HCT116 (cell line): ENCODE data around the gene SUV39H1. TPM values are rescaled to one million over a fixed set of nuclear protein-coding genes. Genes with fewer than 3 reads are reported as not detected.

ENCODE experiments used
- ATAC-seq: fragments of 200-7000 bp; cut with Tn5 transposase; 2 replicates; pipeline ENCODE4 v1.9.1; 2020; ENCODE audit warnings: mild to moderate bottlenecking, moderate library complexity
- BruUV-seq: library from RNA; stranded (reverse); fragments of 400-500 nt; replicated peaks from 2 replicates; lab custom pipeline; 2021; lab: Mats Ljungman, UMichigan
- CTCF ChIA-PET: fragments of 300-600 bp; sonication (Branson Sonifier 250); formaldehyde crosslinking; loops from one replicate; lab custom pipeline; 2021; ENCODE audit warnings: antibody characterized with exemption; lab: Charles Lee
- POLR2A ChIA-PET: fragments of 300-600, 350-600 bp; sonication (Branson Sonifier 250); formaldehyde crosslinking; loops from one replicate; lab custom pipeline; 2021; ENCODE audit warnings: antibody characterized with exemption; lab: Charles Lee
- RAD21 ChIA-PET, 2 experiments: fragments of 300-600 bp; sonication (Branson Sonifier 250); formaldehyde crosslinking; loops; one replicate each; lab custom pipeline; 2023; ENCODE audit warnings: low total read pairs in 2 of 2; ENCODE audit not compliant: uncharacterized antibody in 2 of 2, unreplicated experiment in 2 of 2, low non-redundant PET in 1 of 2; lab: Charles Lee
- DNase-seq: peaks from one replicate; pipeline ENCODE4 v3.0.0-alpha.2; 2010; ENCODE audit warnings: low read depth, low spot score
- H2AFZ ChIP-seq: fragments of 200-600 bp; shearing (Covaris generic), sonication (generic); 2 replicates; pipeline ENCODE4 v1.6.1; 2017; ENCODE audit warnings: low read depth, mixed run types, mixed read lengths, antibody characterized with exemption, low read length; ENCODE audit not compliant: poor library complexity, severe bottlenecking
- H3K27ac ChIP-seq: 2 replicates; pipeline ENCODE4 v1.5.1; 2012; ENCODE audit warnings: low read depth, low read length
- H3K27me3 ChIP-seq: fragments of 200-600 bp; sonication (generic); 2 replicates; pipeline ENCODE4 v1.6.1; 2016; ENCODE audit warnings: mixed run types, low read length, mixed read lengths; ENCODE audit not compliant: insufficient read depth
- H3K36me3 ChIP-seq, 2 experiments: fragments of 200-500 bp in 1 of 2; fragments of 200-600 bp in 1 of 2; sonication (Bioruptor generic) in 1 of 2; sonication (generic) in 1 of 2; 2 replicates each; pipeline versions ENCODE4 v1.5.1 to v1.6.1; 2014 to 2016; ENCODE audit warnings: low read length in 2 of 2, inconsistent platforms in 1 of 2, mixed read lengths in 1 of 2, mixed run types in 1 of 2; ENCODE audit not compliant: insufficient read depth in 2 of 2, control insufficient read depth in 1 of 2
- H3K4me1 ChIP-seq, 2 experiments: fragments of 200-600 bp in 1 of 2; sonication (generic) in 1 of 2; 2 replicates each; pipeline versions ENCODE4 v1.5.1 to v1.6.1; 2012 to 2017; ENCODE audit warnings: low read length in 2 of 2, inconsistent platforms in 1 of 2, mild to moderate bottlenecking in 1 of 2, mixed read lengths in 1 of 2, mixed run types in 1 of 2, moderate library complexity in 1 of 2; ENCODE audit not compliant: insufficient read depth in 2 of 2, control insufficient read depth in 1 of 2
- H3K4me2 ChIP-seq: fragments of 200-600 bp; sonication (generic); 2 replicates; pipeline ENCODE4 v1.6.1; 2017; ENCODE audit warnings: mixed run types, low read length, mixed read lengths
- H3K4me3 ChIP-seq, 2 experiments: fragments of 200-600 bp in 1 of 2; sonication (generic) in 1 of 2; replicated peaks in 1 of 2; 2 replicates each; pipeline ENCODE4 v1.5.1; 2011 to 2016; ENCODE audit warnings: low read length in 2 of 2, control low read depth in 1 of 2, low read depth in 1 of 2, mild to moderate bottlenecking in 1 of 2, mixed read lengths in 1 of 2, mixed run types in 1 of 2
- H3K79me2 ChIP-seq: fragments of 200-600 bp; sonication (generic); 2 replicates; pipeline ENCODE4 v1.6.1; 2017; ENCODE audit warnings: mild to moderate bottlenecking, mixed run types, low read length, moderate library complexity, mixed read lengths; ENCODE audit not compliant: insufficient read depth
- H3K9ac ChIP-seq: fragments of 200-600 bp; sonication (generic); 2 replicates; pipeline ENCODE4 v1.6.1; 2016; ENCODE audit warnings: low read length, mixed read lengths
- H3K9me2 ChIP-seq: fragments of 200-600 bp; sonication (generic), shearing (Covaris generic); 2 replicates; pipeline ENCODE4 v1.6.1; 2017; ENCODE audit warnings: mixed run types, mild to moderate bottlenecking, moderate library complexity; ENCODE audit not compliant: insufficient read depth
- H3K9me3 ChIP-seq, 2 experiments: fragments of 200-500 bp in 1 of 2; fragments of 200-600 bp in 1 of 2; sonication (Bioruptor generic) in 1 of 2; sonication (generic) in 1 of 2; 2 replicates each; pipeline ENCODE4 v1.6.1; 2014 to 2017; ENCODE audit warnings: low read length in 2 of 2, mixed read lengths in 2 of 2, inconsistent platforms in 1 of 2, low read depth in 1 of 2, mild to moderate bottlenecking in 1 of 2, mixed run types in 1 of 2, moderate library complexity in 1 of 2; ENCODE audit not compliant: control insufficient read depth in 1 of 2, insufficient read depth in 1 of 2
- H4K20me1 ChIP-seq: fragments of 200-600 bp; sonication (generic), shearing (Covaris generic); 2 replicates; pipeline ENCODE4 v1.6.1; 2017; ENCODE audit warnings: mixed run types, mild to moderate bottlenecking, moderate library complexity; ENCODE audit not compliant: insufficient read depth
- ATF3 ChIP-seq: IDR thresholded peaks from 2 replicates; pipeline ENCODE4 v1.6.1; 2012
- CBX3 ChIP-seq: IDR thresholded peaks from 2 replicates; pipeline ENCODE4 v1.6.1; 2012; ENCODE audit warnings: low read depth
- CEBPB ChIP-seq: IDR thresholded peaks from 2 replicates; pipeline ENCODE4 v1.6.1; 2012; ENCODE audit warnings: low read depth
- CTCF ChIP-seq, 3 experiments: fragments of 200-600 bp in 1 of 3; sonication (generic) in 1 of 3; IDR thresholded peaks in 2 of 3; conservative IDR thresholded peaks in 1 of 3; 2 replicates each; pipeline ENCODE4 v1.5.1; 2012 to 2017; ENCODE audit warnings: low read depth in 2 of 3, low read length in 2 of 3, antibody characterized with exemption in 1 of 3, borderline replicate concordance in 1 of 3, control low read depth in 1 of 3, mild to moderate bottlenecking in 1 of 3, mixed read lengths in 1 of 3, mixed run types in 1 of 3, moderate library complexity in 1 of 3; ENCODE audit not compliant: insufficient read depth in 1 of 3
- ELF1 ChIP-seq: IDR thresholded peaks from 2 replicates; pipeline ENCODE4 v1.6.1; 2012; ENCODE audit warnings: low read depth, borderline replicate concordance
- EZH2 ChIP-seq: fragments of 200-600 bp; sonication (generic); IDR thresholded peaks from 2 replicates; pipeline ENCODE4 v1.6.1; 2017; ENCODE audit warnings: antibody characterized with exemption, mixed run types
- EZH2phosphoT487 ChIP-seq: fragments of 200-600 bp; IDR thresholded peaks from 2 replicates; pipeline ENCODE4 v1.6.1; 2018; ENCODE audit warnings: antibody characterized with exemption, borderline replicate concordance
- POLR2A ChIP-seq: IDR thresholded peaks from 2 replicates; pipeline ENCODE4 v1.7.0; 2011; ENCODE audit warnings: borderline replicate concordance; ENCODE audit not compliant: insufficient read depth, insufficient read length; ENCODE audit errors: extremely low read depth
- REST ChIP-seq: IDR thresholded peaks from 2 replicates; pipeline ENCODE4 v1.6.1; 2012; ENCODE audit warnings: low read depth
- SIN3A ChIP-seq: IDR thresholded peaks from 2 replicates; pipeline ENCODE4 v1.6.1; 2012; ENCODE audit warnings: low read depth
- SRF ChIP-seq: IDR thresholded peaks from 2 replicates; pipeline ENCODE4 v1.6.1; 2012; ENCODE audit warnings: low read depth
- YY1 ChIP-seq: IDR thresholded peaks from 2 replicates; pipeline ENCODE4 v1.6.1; 2011; ENCODE audit warnings: low read length, low read depth, moderate library complexity, mild to moderate bottlenecking; ENCODE audit not compliant: insufficient replicate concordance; ENCODE audit errors: extremely low read depth
- ZFX ChIP-seq: fragments of 450-650 bp; IDR thresholded peaks from 2 replicates; pipeline ENCODE4 v1.6.1; 2017
- ZNF274 ChIP-seq: fragments of 200-500 bp; sonication (Bioruptor generic); IDR thresholded peaks from 2 replicates; pipeline ENCODE4 v1.6.1; 2014; ENCODE audit warnings: mild to moderate bottlenecking, low read depth, low read length, inconsistent platforms
- intact Hi-C: fragments of 100-400 bp; cut with micrococcal nuclease; formaldehyde crosslinking; loops from 2 replicates; pipeline ENCODE4 v1.10.0; 2022
- total RNA-seq: library from RNA; stranded (reverse); gene quantifications from one replicate; pipeline ENCODE4 v1.2.1, GENCODE V29; 2021; ENCODE audit not compliant: unreplicated experiment

The SUV39H1 gene
- total RNA-seq, 1 experiment from 2014 or later: 16.3 TPM

- ATAC-seq (no peak), DNase-seq (no peak)
- CTCF ChIA-PET: no interaction called here
- Histone ChIP-seq H3K4me2 (no peak overlapping the region), H3K27ac (no peak overlapping the region), H3K4me3 (no peak overlapping the region), H2AFZ (no peak overlapping the region), H3K4me1 (no peaks in the 10 kb centered on the region), H3K36me3 (no peaks in the 10 kb centered on the region), H3K9ac (no peak overlapping the region), H3K9me3 (no peaks in the 10 kb centered on the region), H3K79me2 (no peaks in the 10 kb centered on the region), H3K9me2 (no peaks in the 10 kb centered on the region), H4K20me1 (no peaks in the 10 kb centered on the region), H3K27me3 (no peaks in the 10 kb centered on the region)
- RAD21 ChIA-PET: no interaction called here
- POLR2A ChIA-PET: no interaction called here
- BruUV-seq: no TSS peak
- no peak for TF ChIP-seq CTCF (IDR thresholded peaks at IDR 0.05 in 2 of 3, conservative IDR thresholded peaks at IDR 0.05 in 1 of 3; ENCODE audit: borderline replicate concordance in 1 of 3, insufficient read depth in 1 of 3, low read depth in 2 of 3, low read length in 2 of 3)
- TF ChIP-seq REST: no peak
- TF ChIP-seq CEBPB: no peak
- no peak for TF ChIP-seq SIN3A
- no peak for TF ChIP-seq ELF1
- no peak for TF ChIP-seq YY1
- TF ChIP-seq EZH2phosphoT487: no peak
- TF ChIP-seq CBX3: no peak
- TF ChIP-seq SRF: no peak
- TF ChIP-seq POLR2A: no peak
- no peak for TF ChIP-seq ZFX
- no peak for TF ChIP-seq EZH2
- TF ChIP-seq ATF3: no peak
- no peak for TF ChIP-seq ZNF274
- intact Hi-C loops: loop anchor here (10.0 kb wide), 1 partner anchor 56 kb away; no protein-coding TSS in a partner anchor
These were observed 24.2 kb downstream of the SUV39H1 start for GRCh38 chrX:48720577-48721250.
